ENCODE results near the gene HMGCLL1.

The HMGCLL1 gene

GRCh38 chr6:55450005-55450404, 129.0 kb downstream of the HMGCLL1 start:
- Mint-ChIP-seq H3K27me3 (no peaks in the 10 kb centered on the region), H3K4me1 (ENCODE audit: low read depth in 2 of 2) (no peaks in the 10 kb centered on the region), H3K36me3 (ENCODE audit: insufficient read depth) (no peaks in the 10 kb centered on the region), H3K27ac (no peak overlapping the region), H3K9me3 (peaks cover 0 to 12% of the 10 kb centered on the region in 2 donors), H3K4me3 (no peak overlapping the region)
- ATAC-seq (replicated peaks) (no peak), DNase-seq (no peak)

- Mint-ChIP-seq H3K27me3 (no peaks in the 10 kb centered on the region), H3K36me3 (ENCODE audit: insufficient read depth) (no peaks in the 10 kb centered on the region)
- DNase-seq, result no peak
Measured at GRCh38 chr6:55449225-55449624, 129.8 kb downstream of the HMGCLL1 start.

GRCh38 chr6:55448451-55448850, 130.5 kb downstream of the HMGCLL1 start:
- no peaks in the 10 kb centered on the region for H3K4me1 Mint-ChIP-seq (ENCODE audit: low read depth in 2 of 2)
- no peaks in the 10 kb centered on the region for H3K36me3 Mint-ChIP-seq (ENCODE audit: insufficient read depth)
- H3K9me3 Mint-ChIP-seq, result peaks cover 0 to 8% of the 10 kb centered on the region in 2 donors
- no peak overlapping the region for H3K27ac Mint-ChIP-seq
- no peaks in the 10 kb centered on the region for H3K27me3 Mint-ChIP-seq
- DNase-seq, result no peak
- no peak for ATAC-seq (replicated peaks)
- no peak overlapping the region for H3K4me3 Mint-ChIP-seq

More at GRCh38 chr6:55449225-55449624, 129.8 kb downstream of the HMGCLL1 start:
- H3K9me3 Mint-ChIP-seq, result peaks cover 0 to 8% of the 10 kb centered on the region in 2 donors
- H3K27ac Mint-ChIP-seq, result no peak overlapping the region
- H3K4me1 Mint-ChIP-seq (ENCODE audit: low read depth in 2 of 2), result no peaks in the 10 kb centered on the region
- ATAC-seq (replicated peaks), result no peak
- H3K4me3 Mint-ChIP-seq, result no peak overlapping the region

- no peak overlapping the region for H3K27ac Mint-ChIP-seq
Measured at GRCh38 chr6:55447891-55448290, 131.1 kb downstream of the HMGCLL1 start.

GRCh38 chr6:55445648-55446204, 133.3 kb downstream of the HMGCLL1 start:
- H3K4me3 Mint-ChIP-seq, result no peak overlapping the region
- no peak overlapping the region for H3K27ac Mint-ChIP-seq
- ATAC-seq (replicated peaks), result no peak
- no peaks in the 10 kb centered on the region for H3K36me3 Mint-ChIP-seq (ENCODE audit: insufficient read depth)
- H3K4me1 Mint-ChIP-seq (ENCODE audit: low read depth in 2 of 2), result no peaks in the 10 kb centered on the region
- H3K27me3 Mint-ChIP-seq, result no peaks in the 10 kb centered on the region
- peaks cover 7% of the 10 kb centered on the region in 2 donors for H3K9me3 Mint-ChIP-seq
- DNase-seq, result no peak

More at GRCh38 chr6:55447891-55448290, 131.1 kb downstream of the HMGCLL1 start:
- H3K9me3 Mint-ChIP-seq, result peaks cover 0 to 7% of the 10 kb centered on the region in 2 donors
- no peak for DNase-seq
- no peak for ATAC-seq (replicated peaks)
- H3K36me3 Mint-ChIP-seq (ENCODE audit: insufficient read depth), result no peaks in the 10 kb centered on the region
- no peaks in the 10 kb centered on the region for H3K27me3 Mint-ChIP-seq
- no peak overlapping the region for H3K4me3 Mint-ChIP-seq
- H3K4me1 Mint-ChIP-seq (ENCODE audit: low read depth in 2 of 2), result no peaks in the 10 kb centered on the region

- ATAC-seq (replicated peaks), result no peak
- Mint-ChIP-seq H3K27ac (no peak overlapping the region), H3K4me1 (ENCODE audit: low read depth in 2 of 2) (no peaks in the 10 kb centered on the region), H3K36me3 (ENCODE audit: insufficient read depth) (no peaks in the 10 kb centered on the region), H3K9me3 (peaks cover 8 to 9% of the 10 kb centered on the region in 2 donors), H3K4me3 (no peak overlapping the region), H3K27me3 (no peaks in the 10 kb centered on the region)
- DNase-seq, result no peak
Measured at GRCh38 chr6:55443238-55444134, 135.5 kb downstream of the HMGCLL1 start.

- Mint-ChIP-seq H3K36me3 (ENCODE audit: insufficient read depth) (no peaks in the 10 kb centered on the region), H3K4me1 (ENCODE audit: low read depth in 2 of 2) (no peaks in the 10 kb centered on the region), H3K27me3 (no peaks in the 10 kb centered on the region), H3K9me3 (peaks cover 14 to 25% of the 10 kb centered on the region in 2 donors), H3K4me3 (no peak overlapping the region), H3K27ac (no peak overlapping the region)
- no peak for DNase-seq
- ATAC-seq (replicated peaks), result no peak
Measured at GRCh38 chr6:55438203-55438602, 140.8 kb downstream of the HMGCLL1 start.

GRCh38 chr6:55437141-55437540, 141.9 kb downstream of the HMGCLL1 start:
- H3K36me3 Mint-ChIP-seq (ENCODE audit: insufficient read depth), result no peaks in the 10 kb centered on the region
- DNase-seq (no peak), ATAC-seq (replicated peaks) (no peak)
- H3K27ac Mint-ChIP-seq, result no peak overlapping the region
- no peaks in the 10 kb centered on the region for H3K27me3 Mint-ChIP-seq
- peaks cover 14 to 25% of the 10 kb centered on the region in 2 donors for H3K9me3 Mint-ChIP-seq
- no peak overlapping the region for H3K4me3 Mint-ChIP-seq
- H3K4me1 Mint-ChIP-seq (ENCODE audit: low read depth in 2 of 2), result no peaks in the 10 kb centered on the region

- no peak for DNase-seq
- Mint-ChIP-seq H3K9me3 (peaks cover 14 to 17% of the 10 kb centered on the region in 2 donors), H3K4me1 (ENCODE audit: low read depth in 2 of 2) (no peaks in the 10 kb centered on the region), H3K4me3 (no peak overlapping the region), H3K36me3 (ENCODE audit: insufficient read depth) (no peaks in the 10 kb centered on the region), H3K27ac (no peak overlapping the region), H3K27me3 (no peaks in the 10 kb centered on the region)
- ATAC-seq (replicated peaks), result no peak
Measured at GRCh38 chr6:55433446-55434130, 145.4 kb downstream of the HMGCLL1 start.

GRCh38 chr6:55423933-55424332, 155.1 kb downstream of the HMGCLL1 start:
- H3K27ac Mint-ChIP-seq, result no peak overlapping the region
- DNase-seq (no peak), ATAC-seq (replicated peaks) (no peak)
- peaks cover 10 to 22% of the 10 kb centered on the region in 2 donors for H3K9me3 Mint-ChIP-seq
- H3K36me3 Mint-ChIP-seq (ENCODE audit: insufficient read depth), result no peaks in the 10 kb centered on the region
- H3K4me1 Mint-ChIP-seq (ENCODE audit: low read depth in 2 of 2), result no peaks in the 10 kb centered on the region
- no peak overlapping the region for H3K4me3 Mint-ChIP-seq
- no peaks in the 10 kb centered on the region for H3K27me3 Mint-ChIP-seq

GRCh38 chr6:55410674-55411073, 168.3 kb downstream of the HMGCLL1 start:
- DNase-seq (no peak), ATAC-seq (replicated peaks) (no peak)
- H3K4me3 Mint-ChIP-seq, result no peak overlapping the region
- peaks cover 15 to 17% of the 10 kb centered on the region in 2 donors for H3K9me3 Mint-ChIP-seq
- H3K36me3 Mint-ChIP-seq (ENCODE audit: insufficient read depth), result no peaks in the 10 kb centered on the region
- no peak overlapping the region for H3K27ac Mint-ChIP-seq
- H3K27me3 Mint-ChIP-seq, result no peaks in the 10 kb centered on the region
- no peaks in the 10 kb centered on the region for H3K4me1 Mint-ChIP-seq (ENCODE audit: low read depth in 2 of 2)

GRCh38 chr6:55405474-55406235, 173.3 kb downstream of the HMGCLL1 start:
- H3K4me1 Mint-ChIP-seq (ENCODE audit: low read depth in 2 of 2), result no peaks in the 10 kb centered on the region
- DNase-seq (no peak), ATAC-seq (replicated peaks) (no peak)
- H3K4me3 Mint-ChIP-seq, result no peak overlapping the region
- H3K9me3 Mint-ChIP-seq, result peaks cover 7 to 10% of the 10 kb centered on the region in 2 donors
- H3K36me3 Mint-ChIP-seq (ENCODE audit: insufficient read depth), result no peaks in the 10 kb centered on the region
- H3K27ac Mint-ChIP-seq, result no peak overlapping the region
- H3K27me3 Mint-ChIP-seq, result no peaks in the 10 kb centered on the region

- DNase-seq (no peak), ATAC-seq (replicated peaks) (no peak)
- H3K27me3 Mint-ChIP-seq, result no peaks in the 10 kb centered on the region
- no peak overlapping the region for H3K27ac Mint-ChIP-seq
- peaks cover 4 to 6% of the 10 kb centered on the region in 2 donors for H3K9me3 Mint-ChIP-seq
- H3K4me3 Mint-ChIP-seq, result no peak overlapping the region
- H3K4me1 Mint-ChIP-seq (ENCODE audit: low read depth in 2 of 2), result no peaks in the 10 kb centered on the region
- no peaks in the 10 kb centered on the region for H3K36me3 Mint-ChIP-seq (ENCODE audit: insufficient read depth)
Measured at GRCh38 chr6:55399351-55399750, 179.6 kb downstream of the HMGCLL1 start.
